GF-D8 (cell line): Measurements from ENCODE around the gene ABI1.

Source experiments
- DNase-seq: peaks from one replicate; lab custom pipeline; 2025; lab: John Stamatoyannopoulos, UW

ABI1 gene

DNA sequence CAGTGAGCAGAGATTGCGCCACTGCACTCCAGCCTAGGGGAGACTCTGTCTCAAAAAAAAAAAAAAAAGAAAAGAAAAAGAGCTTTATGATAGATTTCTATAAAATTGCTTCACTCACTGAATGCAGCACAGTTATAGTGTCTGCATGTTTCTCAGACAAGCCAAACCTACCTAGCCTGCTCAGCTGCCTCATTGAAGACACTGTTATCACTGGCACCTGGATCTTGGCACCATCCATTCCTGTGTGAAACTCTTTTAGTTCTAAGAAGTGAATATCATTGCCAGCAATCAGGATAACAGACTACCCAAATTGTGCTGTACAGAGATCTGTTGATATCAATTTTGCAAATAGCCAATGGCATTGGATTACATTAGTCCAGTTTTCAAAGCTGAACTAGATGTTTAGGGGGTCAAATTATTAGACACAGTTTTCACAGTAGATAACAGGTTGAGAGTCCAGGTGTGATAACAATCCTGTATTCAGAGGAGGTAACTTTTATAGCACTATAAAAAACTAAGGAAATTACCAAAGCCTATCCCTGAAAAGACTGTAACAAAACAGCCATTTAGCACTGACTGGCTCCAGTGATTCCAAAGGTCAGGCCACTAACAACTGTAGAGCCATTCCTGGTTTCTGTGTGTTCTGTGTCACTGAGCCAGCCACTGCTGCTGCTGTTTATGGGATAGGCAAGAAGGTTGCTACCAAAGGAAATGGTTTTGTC is 146.2 kb downstream of the ABI1 start:
- no peak for DNase-seq

DNA sequence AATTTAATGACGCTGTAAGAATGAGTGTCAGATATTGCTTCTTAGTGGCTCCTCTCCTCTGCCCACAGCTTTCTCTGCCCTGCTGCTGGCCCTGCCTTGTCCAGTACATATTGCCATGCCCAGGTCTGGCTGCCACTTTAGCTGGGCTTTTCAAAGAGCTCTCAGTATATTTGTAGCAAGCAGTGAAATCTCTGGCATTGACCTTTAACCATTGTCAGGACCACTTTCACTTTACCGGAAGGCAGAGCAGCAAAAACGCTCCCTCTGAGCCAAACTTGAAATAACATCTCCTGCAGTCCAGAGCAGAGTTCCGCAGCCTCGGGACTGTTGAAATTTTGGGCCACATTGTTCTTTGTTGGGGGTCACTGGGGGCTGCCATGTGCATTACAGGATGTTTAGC is 149.4 kb downstream of the ABI1 start:
- no peak for DNase-seq

DNA sequence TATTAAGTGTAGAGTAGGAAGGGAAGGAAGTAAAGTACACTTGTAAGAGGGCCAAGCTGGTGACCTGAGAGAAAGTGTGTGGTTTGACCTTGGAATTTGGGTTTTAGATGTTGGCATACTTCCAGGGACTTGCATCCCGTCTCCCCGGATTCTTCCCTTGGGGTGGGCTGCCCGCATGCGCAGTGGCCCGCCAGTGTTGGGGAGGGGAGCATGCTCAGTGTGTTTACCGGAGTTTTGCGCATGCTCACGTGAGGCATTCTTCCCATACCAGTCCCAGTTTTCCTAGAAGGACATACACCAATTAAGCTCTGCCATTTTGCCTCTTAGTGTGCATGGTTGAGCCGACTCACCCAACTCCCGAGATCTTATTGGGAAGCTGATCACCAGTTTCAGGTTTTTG is 153.8 kb downstream of the ABI1 start:
- no peak for DNase-seq

DNA sequence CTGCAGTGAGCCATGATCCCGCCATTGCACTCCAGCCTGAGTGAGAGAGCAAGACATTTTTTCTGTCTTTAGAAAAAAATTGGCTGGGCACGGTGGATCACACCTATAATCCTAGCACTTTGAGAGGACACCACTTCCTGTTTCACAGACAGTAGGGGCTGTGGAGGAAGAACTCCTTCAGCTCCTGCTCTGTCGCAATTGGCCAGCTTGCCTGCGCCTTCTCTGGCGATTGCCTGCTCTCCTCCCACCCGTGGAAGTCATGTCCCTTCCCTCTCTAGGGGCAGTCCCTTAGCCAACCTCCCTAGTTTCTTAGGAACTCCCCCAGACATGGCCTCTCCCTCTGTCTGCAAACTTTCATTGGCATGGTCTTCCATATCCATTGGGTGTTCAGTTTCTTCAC is 154.6 kb downstream of the ABI1 start:
- DNase-seq = peak; percentile 32

DNA sequence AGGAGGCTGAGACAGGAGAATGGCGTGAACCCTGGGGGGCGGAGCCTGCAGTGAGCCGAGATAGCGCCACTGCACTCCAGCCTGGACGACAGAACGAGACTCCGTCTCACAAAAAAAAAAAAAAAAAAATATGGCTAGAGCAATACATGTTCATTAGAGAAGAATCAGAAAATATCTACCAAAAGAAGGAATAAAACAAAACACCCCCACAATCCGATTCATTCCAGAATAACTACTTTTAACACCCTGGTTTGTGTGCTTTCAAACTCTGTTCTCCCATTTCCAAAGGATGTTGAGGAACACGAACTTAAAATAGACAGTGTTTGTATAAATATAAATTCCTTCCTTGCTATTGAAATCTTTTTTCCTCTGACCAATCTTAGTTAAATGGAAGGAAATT is 156.8 kb downstream of the ABI1 start:
- DNase-seq = no peak

DNA sequence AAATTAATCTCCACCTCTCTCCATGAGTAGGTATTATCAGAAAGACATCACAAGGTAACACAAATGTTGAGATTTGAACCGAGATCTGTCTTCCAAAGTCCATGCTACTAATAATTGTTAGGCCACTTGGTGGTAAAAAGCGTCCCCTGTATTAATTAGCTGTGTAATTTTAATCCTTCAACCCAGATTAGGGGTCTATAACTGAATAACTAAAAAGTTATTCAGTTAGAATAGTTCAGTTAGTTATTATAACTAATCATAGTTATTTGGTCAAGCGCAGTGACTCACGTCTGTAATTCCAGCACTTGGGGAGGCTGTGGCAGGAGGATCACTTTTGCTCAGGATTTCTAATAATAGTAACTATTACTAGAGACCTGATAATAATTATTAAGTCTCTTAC is 157.7 kb downstream of the ABI1 start:
- no peak for DNase-seq

DNA sequence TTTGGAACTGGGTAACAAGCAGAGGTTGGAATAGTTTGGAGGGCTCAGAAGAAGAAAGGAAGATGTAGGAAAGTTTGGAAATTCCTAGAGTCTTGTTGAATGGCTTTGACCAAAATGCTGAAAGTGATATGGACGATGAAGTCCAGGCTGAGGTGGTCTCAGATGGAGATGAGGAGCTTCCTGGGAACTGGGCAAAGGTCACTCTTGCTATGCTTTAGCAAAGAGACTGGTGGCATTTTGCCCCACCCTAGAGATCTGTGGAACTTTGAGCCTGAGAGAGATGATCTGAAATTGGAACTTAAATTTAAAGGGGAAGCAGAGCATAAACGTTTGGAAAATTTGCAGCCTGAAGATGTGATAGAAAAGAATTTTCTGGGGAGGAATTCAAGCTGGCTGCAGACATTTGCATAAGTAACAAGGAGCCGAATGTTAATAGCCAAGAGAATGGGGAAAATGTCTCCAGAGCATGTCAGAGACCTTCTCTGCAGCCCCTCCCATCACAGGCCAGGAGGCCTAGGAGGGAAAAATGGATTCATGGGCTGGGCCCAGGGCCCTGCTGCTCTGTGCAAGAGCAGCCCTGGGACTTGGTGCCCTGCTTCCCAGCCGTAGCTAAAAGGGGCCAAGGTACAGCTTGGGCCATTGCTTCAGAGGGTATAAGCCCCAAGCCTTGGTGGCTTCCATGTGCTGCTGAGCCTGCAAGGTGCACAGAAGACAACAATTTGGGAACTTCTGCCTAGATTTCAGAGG is 159.7 kb downstream of the ABI1 start:
- DNase-seq = no peak

DNA sequence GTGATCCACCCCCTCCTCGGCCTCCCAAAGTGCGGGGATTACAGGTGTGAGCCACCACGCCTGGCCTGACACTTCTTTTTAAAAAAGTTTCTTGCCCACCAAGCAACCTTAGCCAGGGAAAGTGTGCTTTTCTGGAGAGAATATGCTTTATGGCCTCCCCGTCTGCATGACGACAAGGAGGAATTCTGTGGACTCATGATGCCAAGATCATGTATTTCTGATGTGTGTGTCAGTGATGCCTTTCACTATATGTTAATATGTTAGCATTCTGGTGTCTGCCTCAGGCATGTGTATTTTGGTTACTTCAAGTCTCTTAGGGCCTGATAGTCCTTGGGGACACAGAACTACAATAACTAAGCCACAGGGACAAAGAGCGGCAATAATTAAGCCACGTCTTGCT is 161.1 kb downstream of the ABI1 start:
- no peak for DNase-seq

DNA sequence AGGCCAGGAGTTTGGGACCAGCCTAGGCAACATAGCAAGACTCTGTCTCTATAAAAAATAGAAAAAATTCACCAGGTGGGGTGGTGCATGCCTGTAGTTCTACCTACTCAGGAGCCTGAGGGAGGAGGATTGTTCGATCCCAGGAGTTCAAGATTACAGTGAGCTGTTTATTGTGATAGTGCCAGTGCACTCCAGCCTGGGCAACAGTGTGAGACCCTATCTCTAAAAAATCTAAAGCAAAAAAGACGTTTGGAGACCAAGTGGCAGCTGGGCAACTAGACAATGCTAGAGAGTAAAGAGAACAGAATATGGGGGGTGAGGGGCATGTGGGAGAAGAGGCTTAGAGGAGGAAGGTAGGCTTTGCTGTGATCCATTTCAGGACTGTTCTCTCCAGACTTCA is 161.8 kb downstream of the ABI1 start:
- no peak for DNase-seq

DNA sequence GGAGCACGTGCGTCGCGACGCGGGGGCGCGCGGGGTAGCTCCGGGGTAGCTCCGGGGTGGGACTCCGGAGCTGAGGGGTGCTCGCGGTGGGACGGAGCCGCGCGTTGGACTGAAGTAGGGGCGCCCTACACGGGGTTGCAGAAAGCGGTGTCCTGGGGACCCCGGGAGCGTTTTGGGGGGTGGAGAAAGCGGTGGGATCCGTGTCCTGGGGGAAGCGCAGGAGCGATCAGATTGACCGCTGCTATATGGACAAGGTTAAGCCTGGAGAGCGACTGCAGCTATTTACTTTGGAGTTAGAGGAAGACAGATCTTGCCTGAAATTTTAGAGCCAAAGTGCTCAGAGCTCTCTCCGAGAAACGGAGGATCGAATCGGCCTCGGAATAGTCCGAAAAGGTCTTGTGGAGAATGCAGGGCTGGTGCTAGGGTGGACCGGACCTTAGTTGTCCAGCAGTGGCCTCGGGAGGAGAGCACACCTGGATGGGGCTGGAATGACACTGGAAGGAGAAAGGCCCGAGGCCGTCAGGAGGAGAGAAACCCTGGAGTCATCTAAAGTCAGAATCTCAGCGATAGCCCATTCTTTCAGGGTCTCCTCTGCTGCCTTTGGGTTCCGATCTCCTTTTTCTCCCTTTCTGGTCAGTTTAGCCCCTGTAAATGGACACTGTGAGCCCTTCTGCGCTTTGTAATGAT is 162.7 kb downstream of the ABI1 start:
- DNase-seq = no peak

DNA sequence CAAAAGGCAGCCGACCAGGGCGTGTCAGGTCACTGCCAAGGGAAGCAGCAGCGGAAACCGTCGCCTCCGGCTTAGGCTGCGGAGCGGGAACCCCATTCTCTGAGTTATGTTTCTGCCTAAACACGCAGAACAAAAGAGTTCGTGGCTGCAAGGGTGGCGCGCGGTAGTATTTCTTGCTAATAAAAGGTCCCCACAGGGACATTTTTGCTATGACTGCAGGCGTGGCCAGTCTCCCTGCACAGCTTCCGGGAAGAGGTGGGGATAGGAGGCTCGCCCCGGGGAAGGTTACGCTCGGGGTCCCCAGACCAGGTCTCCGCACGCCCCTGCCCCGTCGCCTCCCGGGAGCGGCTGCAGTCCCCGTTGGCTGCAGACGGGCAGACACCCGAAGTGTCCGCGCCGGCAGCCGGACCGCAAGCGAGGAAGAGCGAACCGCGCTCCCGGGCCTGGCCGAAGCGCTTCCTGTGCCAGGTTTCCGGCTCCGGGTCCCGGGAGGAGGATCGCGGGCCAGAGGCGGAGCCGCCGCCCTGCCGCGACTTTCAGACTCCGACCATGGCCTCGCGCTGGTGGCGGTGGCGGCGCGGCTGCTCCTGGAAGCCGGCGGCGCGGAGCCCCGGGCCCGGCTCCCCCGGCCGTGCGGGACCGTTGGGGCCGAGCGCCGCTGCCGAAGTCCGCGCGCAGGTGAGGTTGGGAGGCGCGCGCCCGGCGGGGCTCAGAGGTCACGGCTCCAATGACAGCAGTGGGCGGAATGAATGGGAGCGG is 163.4 kb downstream of the ABI1 start, which contains the start of gene PDSS1:
Gene PDSS1 (plus strand): TSS at position 539 of the 759 bp plus-strand sequence. CDS start 11 bp downstream, at position 550.
- peak; percentile 37 for DNase-seq

DNA sequence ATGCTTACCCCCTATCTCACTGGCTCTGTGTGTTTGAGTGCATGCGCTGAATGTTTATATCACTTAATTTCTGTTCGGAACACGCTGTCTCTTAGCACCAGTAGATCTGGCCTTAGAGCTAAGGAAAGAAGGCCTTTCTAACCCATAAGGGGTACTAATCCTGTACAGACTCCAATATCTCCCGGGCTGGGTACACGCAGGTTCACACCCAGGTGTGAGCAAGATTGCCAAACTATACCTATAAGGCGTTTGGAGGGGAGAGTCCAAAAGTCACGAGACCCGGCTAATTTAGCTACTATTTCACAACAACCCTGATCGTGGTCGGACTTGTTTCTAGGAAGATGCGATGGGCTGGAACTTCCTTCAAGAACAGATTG is 164.0 kb downstream of the ABI1 start:
- peak; percentile 95 for DNase-seq
